DMS79 treated with DMSO at 0.1 percent for 48 hours (cell line): ENCODE data around the gene FBXW8.
A peak's percentile ranks its signal among the peaks of the same experiment; 100 is the strongest.

ENCODE experiments used
- DNase-seq: peaks from one replicate; lab custom pipeline; 2025; lab: John Stamatoyannopoulos, UW

The FBXW8 gene

DNA sequence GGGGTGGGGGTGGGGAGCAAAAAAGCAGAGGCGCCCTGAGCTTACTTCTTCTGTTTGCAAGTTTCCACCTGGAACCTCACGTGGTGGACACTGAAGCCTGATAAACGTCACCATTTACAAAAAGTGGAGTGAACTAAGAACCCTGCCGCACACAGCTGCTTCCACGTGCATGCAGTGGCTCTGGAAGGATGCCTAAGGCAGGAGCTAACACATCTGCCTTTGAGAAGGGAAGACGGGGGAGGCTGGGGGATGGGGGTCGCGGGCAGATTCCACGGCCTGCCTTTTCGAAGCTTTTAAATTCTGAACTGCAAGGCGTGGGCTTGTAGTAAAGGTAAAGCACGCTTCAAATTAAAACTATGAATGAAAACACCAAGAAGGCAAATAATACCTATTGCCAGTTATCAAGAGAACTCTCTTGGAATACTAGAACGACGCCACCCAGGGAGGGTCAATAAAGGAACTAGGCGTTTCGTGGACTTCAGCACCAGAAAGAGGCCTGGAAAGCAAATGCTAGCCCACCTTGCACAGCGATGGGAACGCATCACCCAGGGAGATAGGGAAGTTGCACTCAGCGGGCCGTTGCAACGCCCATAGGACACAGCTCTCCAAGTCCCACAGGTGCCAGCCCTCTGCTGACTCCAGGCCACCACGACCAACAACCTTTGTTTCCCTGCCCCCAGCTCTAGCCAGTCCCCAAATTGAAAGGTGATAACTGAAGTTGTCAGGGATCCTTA, 126.7 kb downstream of the FBXW8 start:
- DNase-seq: no peak

DNA sequence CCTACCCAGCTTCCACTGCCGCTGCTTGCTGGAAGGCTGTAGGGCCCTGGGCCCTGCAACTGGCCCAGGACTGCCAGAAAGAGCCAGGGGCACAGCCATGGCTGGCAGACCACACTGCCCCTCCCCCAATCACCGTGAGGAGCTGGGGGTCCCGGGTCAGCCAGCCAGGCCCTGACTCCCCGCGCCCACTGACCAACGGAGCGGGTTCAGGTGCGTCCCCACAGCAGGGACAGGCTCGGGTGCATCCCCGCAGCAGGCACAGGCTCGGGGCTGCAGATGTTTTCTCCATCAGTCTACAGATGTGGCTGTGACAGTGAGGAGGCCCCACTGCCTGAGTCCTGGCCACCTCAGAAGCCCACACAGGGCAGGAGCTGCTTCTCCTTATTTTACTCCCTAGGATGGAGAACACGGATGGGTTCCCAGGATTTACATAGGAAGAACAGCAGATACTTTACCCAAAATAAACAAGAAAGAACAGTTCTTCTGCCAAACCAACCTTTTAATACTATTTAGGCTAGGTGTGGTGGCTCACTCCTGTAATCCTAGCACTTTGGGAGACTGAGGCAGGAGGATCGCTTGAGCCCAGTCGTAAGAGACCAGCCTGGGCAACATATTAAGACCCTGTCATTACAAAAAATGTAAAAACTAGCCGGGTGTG, 127.4 kb downstream of the FBXW8 start:
- DNase-seq: no peak

DNA sequence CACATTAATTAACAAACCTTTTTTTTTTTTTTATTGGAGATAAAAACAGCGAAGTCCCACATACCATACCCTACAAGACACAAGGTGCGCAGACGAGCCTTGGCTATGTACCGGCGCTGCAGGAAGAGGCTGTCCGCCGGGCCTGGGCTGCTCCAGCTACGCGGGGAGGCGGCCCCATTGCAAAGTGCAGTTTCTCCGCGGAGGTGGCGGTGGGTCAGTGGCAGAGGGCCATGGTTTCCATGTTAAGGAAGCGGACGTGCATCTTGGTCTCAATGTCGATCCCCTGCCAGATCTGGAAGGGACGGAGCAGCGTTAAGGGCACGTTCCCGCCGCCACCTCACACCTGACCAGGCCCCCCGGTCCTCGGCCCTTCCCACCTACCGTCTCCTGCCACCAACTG, 128.2 kb downstream of the FBXW8 start:
- DNase-seq: no peak

DNA sequence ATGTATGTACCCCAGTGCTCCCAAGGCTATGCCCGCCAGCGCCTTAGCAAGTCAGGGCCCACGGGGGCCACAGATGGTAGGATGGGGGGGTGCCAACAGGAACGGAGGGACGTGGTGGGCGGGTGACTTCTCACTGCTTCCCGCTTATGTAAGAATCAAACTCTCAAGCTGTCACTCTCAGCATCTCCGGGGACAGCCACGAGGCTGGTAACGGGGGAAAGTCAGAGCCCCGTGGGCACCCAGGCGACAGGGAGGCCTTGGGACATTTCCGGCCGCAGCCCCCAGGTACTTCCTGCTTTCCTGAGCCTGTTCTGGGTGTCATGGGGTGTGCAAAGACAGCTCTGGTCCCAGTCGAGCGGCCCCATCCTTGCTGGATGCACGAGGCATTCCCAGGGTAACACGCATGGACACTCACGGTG, 129.2 kb downstream of the FBXW8 start:
- no peak for DNase-seq

DNA sequence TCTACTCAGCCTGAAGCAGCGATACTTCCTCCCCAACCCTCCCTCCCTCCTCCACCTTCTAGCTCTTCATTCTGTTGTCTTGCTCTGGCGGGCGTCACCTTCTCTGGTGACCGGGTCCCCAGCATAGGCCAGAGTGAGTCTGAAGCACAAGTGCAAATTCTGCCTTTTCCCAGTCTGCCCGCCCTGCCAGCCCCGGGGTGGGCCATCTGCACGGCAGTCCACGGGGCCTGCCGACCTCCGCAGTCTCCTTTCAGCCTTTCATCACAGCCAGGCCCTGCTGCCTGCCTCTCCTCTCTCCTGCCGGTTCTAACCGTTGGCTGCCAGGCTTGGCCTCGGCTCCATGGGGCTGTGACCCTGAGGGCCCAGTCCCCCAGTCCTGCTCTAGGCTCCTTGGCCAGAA, 129.7 kb downstream of the FBXW8 start:
- no peak for DNase-seq

DNA sequence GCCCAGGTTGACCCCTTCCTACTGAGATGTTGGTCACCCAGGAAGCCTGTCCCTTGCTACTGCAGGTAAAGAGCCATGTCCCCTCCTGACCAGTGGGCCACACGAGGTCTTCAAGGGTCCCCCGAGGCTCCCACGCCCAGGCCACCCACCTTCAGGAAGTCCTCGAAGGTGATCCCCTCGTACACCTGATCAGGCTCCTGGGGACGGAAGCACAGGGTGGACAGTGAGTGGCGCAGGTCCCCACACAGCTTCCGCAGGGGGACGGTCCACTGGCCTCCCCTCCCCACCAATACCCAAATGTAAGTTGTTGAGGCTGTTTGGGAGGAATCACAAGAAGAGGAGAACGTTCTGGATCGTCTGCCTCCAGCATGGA, 131.0 kb downstream of the FBXW8 start:
- DNase-seq: no peak

DNA sequence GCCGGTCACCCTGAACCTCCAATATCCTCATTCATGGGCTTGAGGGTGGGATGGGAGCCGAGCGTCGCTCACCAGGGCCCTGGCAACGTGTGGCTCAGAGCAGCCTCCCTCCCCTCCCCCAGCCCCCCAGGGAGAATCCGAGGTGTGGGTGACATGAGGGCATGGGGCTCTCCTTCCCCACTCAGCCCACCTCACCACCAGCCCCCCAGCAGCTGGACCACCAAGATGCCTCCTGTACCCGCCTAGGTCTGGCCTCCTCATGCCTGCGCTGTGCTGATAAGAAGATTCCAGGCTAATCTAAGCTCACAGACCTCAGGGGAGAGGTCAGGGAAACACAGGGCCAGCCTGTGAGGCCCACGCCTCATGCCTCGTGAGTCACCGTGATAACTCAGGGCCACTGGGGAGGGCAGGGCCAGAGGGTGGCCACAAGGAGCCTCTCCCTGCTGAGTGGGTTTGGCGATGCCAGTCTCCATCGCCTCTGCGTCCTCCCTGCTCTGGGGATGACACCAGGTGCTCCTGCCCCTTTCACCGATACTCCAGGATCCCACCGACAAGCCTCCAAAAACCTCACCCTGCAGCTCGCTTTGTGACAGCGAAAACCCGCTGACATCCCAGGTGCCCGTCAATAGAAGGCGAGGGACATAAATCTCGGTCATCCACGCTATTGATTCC, 131.6 kb downstream of the FBXW8 start:
- no peak for DNase-seq

DNA sequence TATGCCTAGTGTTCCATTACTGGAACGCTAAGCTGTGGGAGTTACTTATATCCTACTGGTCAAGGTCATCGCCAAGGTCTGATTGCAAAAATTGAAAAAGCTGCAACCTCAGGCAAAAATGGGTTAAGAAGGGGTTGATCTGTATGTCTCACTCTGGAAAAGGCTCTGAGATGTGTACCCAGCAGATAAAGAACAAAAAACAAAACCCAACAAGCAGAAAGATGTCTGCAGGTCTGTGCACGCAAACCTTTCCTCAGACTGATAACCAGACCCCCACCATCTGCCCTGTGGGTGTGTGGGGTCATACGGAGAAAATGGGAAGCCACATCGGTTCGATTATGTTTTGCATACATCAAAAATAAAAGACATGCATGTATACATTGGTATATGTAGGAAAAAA, 132.1 kb downstream of the FBXW8 start:
- no peak for DNase-seq

DNA sequence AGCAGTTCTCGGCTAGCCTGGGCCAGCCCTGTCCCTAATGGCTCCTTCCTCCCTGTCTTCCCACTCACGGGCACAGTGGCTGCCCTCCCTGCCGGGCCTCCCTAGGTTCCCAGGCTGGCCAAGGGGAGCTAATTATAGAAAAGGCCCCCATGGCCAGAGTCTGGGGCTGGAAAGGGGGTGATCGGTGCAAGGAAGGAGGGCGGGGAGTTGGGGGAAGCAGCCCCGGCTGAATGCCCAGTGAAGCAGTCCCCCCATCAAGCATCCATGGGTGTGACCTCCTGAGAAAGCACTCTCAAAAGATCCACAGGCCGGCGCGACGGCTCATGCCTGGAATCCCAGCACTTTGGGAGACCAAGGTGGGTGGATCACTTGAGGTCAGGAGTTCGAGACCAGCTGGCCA, 133.6 kb downstream of the FBXW8 start:
- DNase-seq: no peak

DNA sequence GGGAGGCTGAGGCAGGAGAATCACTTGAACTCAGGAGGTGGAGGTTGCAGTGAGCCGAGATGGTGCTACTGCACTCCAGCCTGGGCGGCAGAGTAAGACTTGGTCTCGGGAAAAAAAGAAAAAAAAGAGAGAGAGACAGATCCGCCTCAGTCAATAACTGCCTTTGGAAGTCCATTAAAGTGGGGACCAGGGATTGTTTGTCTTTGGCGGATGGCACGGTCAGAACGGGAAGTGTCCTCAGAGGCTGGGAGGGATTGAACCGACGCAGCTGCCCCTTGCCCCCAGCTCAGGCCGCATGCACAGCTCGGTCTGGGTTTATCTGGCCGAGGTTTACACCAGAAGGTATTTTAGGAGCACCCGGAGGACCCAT, 134.0 kb downstream of the FBXW8 start:
- no peak for DNase-seq

DNA sequence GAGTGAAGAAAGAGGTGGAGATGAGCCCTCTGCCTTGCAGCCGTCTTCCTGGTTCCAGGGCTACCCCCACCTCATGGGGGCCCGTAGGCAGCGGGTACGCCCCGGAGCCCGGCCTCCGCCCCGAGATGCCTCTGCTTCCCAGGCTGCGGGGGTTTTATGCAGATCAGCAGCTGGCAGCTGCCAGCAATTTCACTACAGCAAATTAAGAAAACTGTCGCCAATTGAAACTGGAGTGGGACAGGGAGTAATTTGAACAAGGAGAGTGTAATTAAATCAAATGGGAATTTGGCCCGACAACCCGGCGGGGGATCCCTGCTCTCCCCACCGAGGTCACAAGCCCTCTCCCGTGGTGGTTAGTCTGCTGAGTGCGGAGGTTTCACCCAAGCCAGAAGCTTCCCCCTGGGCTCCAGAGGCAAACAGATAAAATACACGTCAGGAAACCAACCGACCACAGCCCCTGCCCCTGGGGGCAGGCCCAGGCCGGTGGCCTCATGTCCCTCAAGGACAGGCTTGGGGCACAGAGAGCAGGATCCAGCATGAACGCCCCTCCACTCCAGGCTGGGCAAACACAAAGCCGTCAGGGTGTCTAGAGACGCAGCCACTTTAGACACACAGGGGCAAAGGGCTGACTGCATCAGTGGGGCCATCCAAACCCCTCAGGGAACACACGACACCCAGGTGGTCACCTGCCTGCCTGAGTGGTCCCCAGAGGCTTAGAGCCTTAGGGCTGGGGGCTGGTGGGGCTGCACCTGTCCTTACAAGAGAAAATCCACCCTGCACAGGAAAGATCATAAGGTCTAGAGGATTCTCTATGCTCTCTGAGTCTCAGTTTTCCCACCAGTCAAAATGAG, 134.6 kb downstream of the FBXW8 start:
- peak; percentile 85 for DNase-seq

DNA sequence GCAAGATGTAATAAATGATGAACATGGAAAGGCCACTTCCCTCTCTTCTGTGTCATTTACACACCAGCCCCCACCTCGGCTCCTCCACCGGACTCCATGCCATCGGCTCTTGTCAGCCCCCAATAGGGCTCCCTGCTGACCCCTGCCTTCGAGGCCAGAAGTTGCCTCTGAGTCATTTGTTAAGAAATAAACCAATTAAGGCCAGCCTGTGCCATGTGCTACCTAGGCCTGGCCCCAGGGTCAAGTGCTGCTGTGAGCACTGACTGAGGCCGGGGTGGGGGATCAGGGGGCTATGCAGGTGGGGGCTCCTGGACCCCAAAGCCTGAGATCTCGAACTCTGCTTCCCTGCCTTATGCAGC, 135.2 kb downstream of the FBXW8 start:
- DNase-seq: peak; percentile 76

DNA sequence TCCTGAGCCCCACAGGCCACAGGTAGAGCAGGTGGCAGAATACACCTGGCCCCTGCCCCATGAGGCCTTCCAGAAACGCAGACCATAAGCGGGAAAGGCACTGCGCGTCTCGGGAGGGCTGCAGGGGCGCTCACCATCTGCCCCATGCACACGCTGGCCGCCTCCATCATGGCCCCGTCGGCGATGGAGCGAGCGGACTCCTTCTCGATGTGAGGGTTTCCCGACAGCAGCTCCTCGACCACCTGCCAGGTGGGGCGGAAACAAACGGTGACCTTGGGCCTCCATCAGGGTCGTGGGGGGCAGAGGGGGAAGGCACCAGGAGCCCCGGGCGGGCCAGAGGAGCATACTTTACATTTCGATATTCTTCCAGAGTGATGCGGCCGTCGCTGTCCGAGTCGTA, 135.7 kb downstream of the FBXW8 start:
- no peak for DNase-seq

DNA sequence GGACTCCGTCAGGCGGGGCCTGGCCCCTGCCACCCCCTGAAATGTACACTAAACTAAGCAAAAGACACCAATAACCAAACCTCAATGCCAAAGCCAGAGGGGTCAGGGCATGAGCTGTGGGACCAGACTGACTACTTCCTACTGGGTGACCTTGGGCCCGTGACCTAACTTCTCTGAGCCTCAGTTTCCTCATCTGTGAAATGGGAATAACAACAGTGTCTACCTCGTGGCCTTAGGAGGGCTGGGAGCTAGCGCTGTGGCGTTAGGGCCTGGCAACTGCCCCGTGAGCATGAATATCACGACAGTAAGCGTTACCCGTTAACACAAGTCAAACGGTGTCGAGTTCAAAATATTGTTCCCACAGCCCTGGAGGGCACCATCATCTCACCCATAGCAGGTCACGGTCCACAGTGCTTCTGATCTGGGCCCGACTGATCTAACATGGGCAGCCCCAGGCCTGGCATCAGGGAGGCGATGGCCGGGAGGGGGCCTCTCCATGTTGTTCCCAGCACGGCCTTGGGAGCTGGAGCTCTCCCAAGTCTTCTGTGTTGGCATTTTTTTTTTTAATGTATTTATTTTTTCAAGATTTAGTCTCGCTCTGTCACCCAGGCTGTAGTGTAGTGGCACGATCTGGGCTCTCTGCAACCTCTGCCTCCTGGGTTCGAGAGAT, 136.2 kb downstream of the FBXW8 start:
- no peak for DNase-seq

DNA sequence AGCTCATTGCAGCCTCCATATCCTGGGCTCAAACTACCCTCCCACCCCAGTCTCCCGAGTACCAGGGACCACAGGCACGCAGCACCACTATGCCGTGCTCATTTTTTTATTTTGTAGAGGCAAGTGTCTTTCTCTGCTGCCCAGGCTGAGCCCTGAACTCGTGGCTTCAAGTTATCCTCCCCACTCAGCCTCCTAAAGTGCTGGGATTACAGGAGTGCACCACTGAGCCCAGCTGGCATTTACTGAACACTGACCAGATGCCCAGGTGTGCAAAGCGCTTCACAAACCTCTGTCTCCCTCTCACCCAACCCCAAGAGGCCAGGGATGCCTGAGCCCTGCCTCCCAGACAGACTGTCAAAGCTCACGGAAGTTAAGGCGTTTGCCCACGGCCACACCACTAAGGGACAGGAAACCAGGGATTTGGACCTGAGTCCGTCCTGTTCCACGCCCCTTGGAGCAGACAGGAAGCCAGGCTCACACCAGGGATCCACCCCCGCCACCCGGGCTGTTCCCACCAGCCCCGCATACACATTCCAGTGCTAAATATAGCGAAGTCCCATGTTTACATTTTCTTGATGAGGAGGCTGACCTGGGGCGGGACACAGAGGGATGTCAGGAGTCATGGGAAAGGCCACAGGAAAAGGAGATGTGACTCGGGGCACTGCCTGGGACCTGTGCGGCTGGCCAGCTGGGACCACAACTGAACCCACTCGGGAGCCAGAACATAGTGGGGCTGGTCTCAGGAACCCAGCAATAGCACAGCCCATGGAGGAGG, 137.2 kb downstream of the FBXW8 start:
- DNase-seq: no peak

DNA sequence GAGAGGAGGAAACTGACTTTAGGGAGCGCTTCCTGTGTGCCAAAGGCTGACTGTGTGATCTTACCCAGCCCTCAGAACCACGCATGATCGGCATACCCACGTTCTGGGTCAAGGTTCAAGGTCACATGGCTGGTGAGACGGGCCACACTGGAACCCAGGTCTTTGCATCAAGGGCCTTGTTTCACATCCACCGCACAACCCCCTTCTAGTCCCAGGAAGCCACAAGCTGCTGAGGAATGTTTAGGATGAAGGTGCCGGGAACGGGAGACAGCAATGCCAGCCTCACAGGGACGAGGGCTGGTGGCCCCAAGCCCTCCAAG, 137.8 kb downstream of the FBXW8 start:
- DNase-seq: no peak

DNA sequence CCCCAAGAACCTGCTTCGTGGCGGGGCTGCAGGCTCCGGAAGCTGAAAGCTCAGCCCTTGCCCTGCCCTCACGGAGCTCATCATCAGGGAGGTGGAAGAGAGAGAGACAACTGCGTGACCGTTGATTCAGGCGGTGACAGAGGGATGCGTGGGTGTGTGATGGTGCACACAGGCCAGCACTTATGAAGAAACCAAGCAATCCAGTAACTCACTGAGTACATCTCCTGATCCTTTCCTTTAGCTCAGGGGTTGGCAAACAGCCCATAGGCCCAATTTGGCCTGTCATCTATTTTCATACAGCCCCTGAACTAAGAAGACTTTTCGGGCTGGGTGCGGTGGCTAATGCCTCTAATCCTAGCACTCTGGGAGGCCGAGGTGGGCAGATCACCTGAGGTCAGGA, 138.5 kb downstream of the FBXW8 start:
- no peak for DNase-seq

DNA sequence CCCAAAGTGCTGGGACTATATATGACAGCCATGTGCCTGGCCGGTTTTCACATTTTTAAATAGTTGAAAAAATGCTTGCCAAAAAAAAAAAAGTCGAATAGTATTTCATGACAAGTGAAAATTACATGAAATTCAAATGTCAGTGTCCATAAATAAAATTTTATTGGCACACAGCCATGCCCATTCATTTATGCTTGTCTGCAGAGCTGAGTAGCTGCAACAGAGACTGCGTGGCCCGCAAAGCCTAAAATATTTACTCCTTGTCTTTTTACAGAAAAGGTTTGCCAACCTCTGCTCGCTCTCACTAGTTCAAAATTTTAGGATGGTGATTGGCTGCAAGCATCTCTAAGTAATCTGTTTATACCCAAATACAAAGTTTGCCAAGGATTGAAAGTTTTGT, 139.3 kb downstream of the FBXW8 start:
- DNase-seq: peak; percentile 28

DNA sequence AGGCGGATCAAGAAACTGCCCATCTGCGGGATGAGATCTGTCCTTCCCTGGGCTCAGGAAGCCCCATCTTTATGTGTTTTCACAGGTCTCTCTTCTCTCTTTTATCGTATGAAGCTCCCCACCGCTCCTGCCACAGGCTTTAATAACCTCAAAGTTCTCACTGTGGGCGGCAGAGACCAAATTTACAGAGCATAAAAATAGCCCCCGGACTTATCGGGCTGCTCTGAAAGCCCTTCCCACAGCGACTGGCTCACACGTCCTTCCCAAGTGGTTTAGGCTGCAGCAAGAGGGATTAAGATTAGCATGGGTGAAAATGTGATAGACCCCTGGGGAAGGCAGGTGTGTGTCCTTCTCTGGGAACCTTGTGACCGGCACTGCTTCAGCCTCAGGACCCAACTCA, 140.6 kb downstream of the FBXW8 start:
- no peak for DNase-seq

DNA sequence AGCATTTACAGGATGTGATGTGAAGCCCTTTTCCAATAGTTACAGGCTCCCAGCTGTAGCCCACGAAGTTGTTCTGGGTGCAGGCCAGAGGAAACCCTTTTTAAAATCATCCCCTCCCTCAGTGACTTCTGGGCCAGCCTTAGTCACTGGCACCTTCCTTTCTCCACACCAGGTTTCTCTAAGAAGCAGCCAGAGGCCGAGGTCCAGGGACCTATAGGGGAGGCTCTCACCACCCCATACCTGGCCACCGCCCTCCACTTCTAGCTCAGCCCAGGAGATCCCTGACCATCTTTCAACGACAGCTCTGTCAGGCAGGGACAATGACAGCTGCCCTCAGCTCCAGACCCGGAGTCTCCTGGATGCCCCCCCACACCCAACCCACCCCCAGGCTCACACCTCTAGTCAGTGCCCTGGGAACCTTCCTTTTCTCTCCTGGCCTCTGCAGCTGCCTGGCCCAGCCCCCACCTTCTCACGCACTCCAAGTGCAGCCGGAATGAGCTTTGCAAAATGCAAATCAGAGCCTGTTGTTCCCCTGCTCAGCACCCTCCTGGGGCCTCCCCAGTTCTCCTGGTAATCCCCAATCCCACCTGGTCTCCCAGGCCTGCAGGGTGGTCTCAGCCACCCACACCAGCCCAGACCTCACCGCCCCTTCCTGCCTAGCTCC, 141.8 kb downstream of the FBXW8 start:
- DNase-seq: peak; percentile 29

DNA sequence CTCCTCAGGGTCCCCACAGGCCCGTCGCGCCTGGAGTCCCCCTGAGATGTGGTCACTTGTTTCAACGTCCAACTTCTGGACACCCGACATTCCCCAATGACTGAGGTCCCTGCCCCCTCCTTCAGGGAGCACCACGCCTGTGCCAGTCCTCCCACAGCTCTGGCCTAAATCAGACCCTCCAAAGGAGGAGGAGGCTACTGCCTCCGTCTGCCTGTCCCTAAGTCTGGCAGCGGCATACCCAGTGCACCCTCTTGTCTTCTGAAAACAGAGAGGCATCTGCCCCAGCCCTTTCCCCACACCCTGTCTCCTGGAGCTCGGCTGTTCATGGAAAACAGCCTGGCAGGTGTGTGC, 142.3 kb downstream of the FBXW8 start:
- DNase-seq: no peak
